Measurements from ENCODE around the gene NPW.
A peak's percentile ranks its signal among the peaks of the same experiment; 100 is the strongest.
"Not testable (repeated sequence)": the region's sequence is repeated elsewhere in the genome, so short reads cannot be mapped to it uniquely, and the experiment has no call there.

The NPW gene

DNA sequence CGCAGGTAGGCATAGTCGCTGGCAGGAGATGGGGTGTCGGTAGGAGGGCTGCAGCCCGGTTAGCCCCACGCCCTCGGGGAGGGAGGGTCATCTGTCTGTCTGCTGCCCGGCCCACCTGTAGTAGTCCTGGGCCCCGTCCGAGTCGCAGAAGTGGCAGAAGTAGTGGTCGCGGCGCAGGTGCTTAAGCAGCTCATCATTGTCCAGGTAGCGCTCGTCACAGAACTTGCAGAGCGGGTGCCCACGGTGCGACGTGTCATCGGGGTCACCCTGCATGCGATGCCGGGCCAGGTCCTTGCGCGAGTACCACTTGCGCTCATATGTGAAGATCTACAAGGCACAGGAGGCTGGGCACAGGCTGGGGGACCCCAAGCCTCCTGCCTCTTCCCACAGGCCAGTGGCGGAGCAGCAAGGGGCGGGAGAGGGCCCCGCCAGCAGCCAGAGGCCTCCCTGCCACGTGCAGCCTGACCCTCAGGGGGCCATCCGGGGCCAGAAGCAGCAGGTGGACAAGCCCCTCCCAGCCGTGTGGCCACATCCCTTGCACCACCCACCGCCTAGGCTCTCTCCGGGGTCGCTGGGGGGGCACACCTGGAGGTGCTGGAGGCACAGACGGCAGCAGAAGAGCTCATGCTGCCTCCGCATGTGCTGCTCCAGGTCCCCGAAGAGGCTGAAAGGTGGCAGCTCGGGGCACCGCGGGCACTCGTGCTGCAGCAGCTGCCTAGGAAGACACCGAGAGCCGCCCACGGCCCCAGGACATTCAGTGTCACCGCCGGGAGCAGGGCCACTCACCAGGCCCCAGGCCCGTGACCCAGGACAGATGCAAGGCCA lies 17.0 kb upstream of the NPW start:
- DNase-seq (ENCODE audit: low read depth), result no peak

- no peak for DNase-seq (ENCODE audit: low read depth)
Measured at GRCh38 chr16:2003231-2003826, 16.3 kb upstream of the NPW start.

GRCh38 chr16:2003827-2004641 lies 15.6 kb upstream of the NPW start:
- peak; percentile 45 for DNase-seq (ENCODE audit: low read depth)

DNA sequence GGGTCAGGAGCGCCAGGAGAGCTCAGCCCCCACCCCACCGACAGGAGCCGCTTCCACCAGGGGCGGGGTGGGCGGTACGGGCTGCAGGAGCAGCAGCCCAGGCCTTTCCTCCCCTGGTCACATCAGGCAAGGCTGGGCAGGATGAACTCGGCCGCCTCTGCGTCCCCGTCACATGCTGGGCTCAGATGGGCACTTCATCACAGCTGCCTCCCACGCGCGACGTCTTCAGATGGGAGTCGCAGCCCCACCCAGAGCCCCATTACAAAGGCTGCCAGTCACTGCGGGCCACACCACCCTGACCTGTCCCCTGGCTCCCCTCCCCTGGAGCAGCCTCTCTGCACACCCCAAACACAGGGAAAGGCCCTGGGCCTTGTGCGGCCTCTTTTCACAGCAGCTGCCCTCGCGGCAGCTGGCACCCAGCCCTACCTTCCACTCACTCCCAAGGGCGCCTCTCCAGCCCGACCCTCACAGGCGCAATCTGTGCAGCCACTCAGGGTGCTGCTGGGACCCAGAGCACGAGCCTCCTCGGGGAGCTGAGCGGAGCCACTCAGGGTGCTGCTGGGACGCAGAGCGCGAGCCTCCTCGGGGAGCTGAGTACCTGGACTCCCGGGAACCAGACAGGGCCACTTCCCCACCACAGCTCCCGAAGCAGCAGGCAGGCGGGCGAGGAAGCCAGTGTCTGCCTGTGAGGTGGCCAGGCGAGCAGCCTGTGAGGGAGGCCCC lies 14.6 kb upstream of the NPW start:
- no peak for DNase-seq (ENCODE audit: low read depth)

GRCh38 chr16:2005646-2006045 lies 13.9 kb upstream of the NPW start:
- no peak for DNase-seq (ENCODE audit: low read depth)

GRCh38 chr16:2006317-2006716 lies 13.3 kb upstream of the NPW start:
- no peak for DNase-seq (ENCODE audit: low read depth)

- DNase-seq (ENCODE audit: low read depth), result no peak
Measured at GRCh38 chr16:2007081-2007836, 12.3 kb upstream of the NPW start.

DNA sequence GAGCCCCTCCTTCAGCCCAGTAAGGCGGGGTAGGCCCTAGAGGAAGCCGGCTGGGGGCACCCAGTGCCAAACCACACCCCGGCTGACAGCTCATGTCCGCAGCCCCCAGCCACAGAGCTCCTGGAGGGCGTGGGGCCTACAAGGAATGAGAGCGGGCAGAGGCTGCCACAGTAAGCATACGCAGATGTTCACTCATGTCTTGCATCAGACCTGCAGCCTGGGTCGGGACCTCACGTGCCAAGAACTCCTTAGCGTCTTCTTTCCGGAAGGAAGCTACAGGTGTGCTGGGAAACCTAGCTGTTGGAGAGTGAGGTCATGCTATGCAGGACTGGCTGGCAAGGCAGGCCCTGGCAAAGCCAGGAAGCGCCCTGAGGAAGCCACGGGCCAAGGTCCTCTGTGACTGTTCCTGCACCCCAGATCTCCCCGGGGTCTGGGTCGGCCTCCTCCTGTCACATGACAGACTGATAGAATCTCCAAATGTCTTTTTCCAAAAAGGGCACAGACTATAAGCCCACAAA lies 11.5 kb upstream of the NPW start:
- DNase-seq (ENCODE audit: low read depth), result no peak

DNA sequence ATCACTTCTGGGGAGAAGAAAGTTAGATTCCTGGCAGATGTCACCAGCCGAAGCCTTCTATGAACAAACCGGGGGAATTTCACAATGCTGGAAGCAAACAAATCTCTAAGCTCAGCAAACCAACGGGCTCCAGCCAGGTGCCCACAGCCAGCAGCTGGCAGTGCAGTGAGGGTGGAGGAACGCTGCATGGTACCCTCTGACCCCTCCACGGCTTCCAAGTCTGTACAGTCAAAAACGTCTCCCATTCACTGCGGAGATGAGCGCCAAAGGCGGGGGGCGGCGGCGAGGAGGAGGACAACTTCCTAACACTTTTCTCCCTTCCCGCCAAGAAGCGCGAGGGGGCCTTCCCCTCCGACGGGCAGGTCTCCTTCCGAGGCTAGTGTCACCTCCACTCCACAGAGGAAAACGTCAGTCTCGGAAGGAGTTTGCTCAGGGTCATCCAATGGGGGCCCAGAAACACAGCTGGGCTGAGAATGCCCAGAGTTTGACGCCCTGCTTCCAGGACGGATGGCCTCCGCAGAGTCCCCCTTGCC lies 10.9 kb upstream of the NPW start:
- no peak for DNase-seq (ENCODE audit: low read depth)

DNA sequence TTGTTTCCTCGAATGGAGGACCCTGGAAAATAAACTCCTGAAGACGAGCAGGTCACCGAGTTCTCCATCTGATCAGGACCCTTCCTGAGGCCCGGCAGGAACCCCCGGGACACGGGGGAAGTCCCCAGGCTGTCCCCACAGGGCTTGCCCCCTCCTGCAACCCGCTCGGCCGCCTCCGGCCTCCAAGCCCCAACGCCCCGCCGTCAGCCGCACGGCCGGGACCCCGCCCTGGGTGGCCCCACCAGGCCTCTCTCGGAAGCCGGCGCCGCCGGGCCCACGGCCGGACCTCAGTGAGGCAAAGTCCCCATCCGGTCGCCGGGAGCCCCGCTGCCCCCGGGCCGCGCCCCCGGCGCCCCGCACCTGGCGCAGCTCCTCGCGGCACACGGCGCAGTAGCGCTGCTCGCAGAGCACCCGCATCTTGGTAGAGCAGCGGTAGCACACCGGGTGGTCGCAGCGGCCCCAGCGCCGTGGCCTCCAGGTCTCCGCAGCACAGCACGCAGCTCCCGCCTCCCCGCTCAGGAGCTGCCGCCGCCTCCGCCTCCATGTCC lies 10.3 kb upstream of the NPW start:
- no peak for DNase-seq (ENCODE audit: low read depth)

DNA sequence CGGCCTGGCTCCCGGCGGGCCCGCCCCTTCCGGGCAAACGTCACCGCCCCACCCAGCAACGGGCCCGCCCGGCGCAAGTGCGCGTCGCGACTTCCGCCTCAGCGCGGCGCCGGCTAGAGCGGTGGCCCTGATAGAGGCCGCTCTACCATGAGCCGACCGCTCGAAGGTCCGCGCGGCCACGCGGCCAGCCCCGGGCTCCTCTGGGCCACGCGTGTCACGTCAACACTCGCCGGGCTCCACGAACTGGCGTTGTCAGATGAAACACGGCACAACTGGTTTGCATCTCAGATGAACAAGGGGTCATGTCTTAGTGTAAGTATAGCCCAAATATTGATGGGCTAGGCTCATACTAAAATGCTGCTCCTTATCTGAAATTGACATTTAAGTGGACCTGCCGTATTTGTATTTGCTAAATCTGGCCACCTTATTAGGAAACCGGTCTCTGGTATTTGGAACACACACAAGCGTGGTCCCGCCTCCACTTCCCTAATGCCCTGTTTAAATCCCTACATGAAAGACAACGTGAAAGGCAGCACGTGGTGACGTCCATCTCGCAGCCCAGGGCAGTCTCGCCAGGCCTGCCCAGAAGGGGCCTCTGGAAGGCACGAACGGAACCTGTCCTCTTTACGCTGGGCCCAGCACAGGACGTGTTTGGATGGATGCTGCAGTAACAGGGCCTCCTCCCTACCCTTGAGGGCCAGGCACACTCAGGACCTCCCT lies 9.6 kb upstream of the NPW start, which contains the start of gene ZNF598:
TSS of gene ZNF598 (minus strand) at position 31 of the 720 bp plus-strand sequence.
- DNase-seq (ENCODE audit: low read depth), result peak; percentile 75

GRCh38 chr16:2011726-2012125 lies 7.9 kb upstream of the NPW start:
- not testable (repeated sequence) for DNase-seq (ENCODE audit: low read depth)

DNA sequence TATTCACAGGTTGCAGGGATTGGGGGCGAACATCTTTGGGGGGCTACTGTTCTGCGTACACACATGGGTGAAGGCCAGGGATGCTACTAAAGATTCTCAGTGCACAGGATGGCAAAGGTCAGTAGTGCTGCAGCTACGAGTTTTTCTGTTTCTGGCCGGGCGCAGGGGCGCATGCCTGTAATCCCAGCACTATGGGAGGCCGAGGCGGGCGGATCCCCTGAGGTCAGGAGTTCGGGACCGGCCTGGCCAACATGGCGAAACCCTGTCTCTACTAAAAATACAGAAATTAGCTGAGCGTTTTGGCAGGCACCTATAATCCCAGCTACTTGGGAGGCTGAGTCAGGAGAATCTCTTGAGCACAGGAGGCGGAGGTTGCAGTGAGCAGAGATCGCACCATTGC lies 6.1 kb upstream of the NPW start:
- DNase-seq (ENCODE audit: low read depth), result no peak

DNA sequence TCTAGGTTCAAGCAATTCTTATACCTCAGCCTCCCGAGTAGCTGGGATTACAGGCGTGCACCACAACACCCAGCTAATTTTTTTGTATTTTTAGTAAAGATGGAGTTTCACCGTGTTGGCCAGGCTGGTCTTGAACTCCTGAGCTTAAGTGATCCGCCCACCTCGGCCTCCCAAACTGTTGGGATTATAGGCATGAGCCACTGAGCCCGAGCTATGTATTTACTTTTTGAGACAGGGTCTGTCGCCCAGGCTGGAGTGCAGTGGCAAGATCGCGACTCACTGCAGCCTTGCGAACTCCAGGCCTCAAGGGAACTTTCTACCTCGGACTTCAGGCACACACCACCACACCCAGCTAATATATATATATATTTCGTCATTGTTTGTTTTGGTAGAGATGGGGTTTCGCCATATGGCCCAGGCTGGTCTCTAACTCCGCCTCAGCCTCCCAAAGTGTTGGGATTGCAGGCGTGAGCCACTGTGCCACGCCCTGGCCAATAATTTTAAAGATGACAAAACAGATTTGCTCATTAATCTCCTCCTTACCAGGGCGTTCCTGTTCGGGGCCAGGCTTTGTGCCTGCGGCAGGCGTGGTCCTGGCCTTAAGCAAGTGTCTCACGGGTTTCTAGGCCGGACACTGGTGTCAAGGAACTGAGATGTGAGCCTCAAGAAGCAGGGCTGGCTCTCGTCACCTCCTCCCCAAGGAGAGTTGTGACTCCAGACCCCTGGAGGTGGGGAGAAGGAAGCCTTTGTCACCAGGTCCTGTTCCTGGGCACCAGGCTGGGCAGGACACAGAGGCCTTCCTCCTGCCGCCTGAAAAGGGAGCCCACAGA lies 4.3 kb upstream of the NPW start:
- no peak for DNase-seq (ENCODE audit: low read depth)

GRCh38 chr16:2015947-2016208 lies 3.7 kb upstream of the NPW start:
- no peak for DNase-seq (ENCODE audit: low read depth)

DNA sequence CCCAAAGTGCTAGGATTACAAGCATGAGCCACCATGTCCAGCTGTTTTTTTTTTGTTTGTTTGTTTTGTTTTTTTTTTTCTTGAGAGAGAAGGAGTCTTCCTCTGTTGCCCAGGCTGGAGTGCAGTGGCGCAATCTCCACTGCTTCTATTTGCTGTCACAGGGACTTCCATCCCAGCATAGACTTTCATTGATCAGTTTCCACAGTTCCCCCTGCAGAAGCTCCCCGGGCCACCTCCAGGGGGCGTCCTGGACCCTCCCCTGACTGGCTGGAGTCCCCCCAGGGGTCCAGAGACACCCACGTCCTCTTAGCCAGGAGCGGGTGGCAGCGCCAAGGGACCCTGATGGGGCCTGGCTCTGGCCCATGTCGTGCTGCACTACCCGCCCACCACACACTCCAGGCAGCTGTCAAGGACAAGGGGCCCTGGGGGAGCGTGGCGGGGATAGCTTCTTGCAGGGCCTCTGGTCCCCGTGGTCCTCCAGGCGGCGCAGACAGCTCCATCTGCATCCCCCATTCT lies 3.1 kb upstream of the NPW start:
- no peak for DNase-seq (ENCODE audit: low read depth)

GRCh38 chr16:2019921-2020831 lies 591 bp downstream of the NPW start:
- DNase-seq (ENCODE audit: low read depth), result no peak

- DNase-seq (ENCODE audit: low read depth), result no peak
Measured at GRCh38 chr16:2022723-2023091, 3.1 kb downstream of the NPW start.

Data from stromal cell of bone marrow (primary cell).